Stimulated activated CD8-positive, alpha-beta memory T cell treated with anti-CD3 and anti-CD28 coated beads, Interleukin-12 subunit alpha, Interleukin-12 subunit beta, amount 100 ng/mL, for 1 hour (primary cell): ENCODE data around the gene CCNY.
"Not testable (repeated sequence)": the region's sequence is repeated elsewhere in the genome, so short reads cannot be mapped to it uniquely, and the experiment has no call there.

Experiments
- DNase-seq: peaks from one replicate; pipeline ENCODE4 v3.0.0-alpha.2; 2020; ENCODE audit warnings: low read depth

CCNY gene

DNA sequence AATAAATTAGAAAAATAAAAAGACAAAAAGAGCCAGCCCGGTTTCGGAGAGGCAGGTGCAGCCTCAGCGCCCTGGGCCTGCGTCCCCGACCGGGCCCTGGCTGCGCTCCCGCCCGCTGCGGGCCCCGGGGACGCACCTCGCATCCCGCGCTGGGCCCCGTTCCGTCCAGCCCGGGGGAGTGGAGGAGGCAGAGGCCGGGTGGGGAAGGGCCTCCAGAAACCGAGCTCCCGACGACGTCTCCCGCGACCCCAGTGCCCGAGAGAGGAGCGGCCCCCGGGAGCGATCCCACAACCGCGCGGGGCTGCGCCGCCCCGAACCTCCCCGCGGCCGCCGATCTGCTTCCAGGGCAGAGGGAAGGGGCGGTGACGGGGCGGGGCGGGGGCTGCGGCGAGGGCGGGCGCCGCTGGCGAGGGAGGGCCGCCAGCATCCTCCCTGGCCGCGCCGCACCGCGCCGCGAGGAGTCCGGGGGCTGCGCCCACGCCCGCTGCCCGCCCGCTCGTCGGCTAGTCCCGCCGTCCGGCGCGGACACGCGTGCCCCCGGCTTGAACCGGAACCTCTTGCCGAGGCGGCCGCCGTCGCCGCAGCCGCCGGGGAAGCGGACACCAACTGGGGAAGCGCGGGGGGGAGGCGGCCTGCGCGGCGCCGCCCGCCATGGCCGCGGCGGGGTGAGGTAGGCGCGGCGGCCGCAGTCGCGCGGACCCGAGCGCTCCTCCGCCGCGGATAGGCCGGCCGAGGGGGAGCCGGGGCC, at the start of gene CCNY:
CCNY (plus strand) TSS at position 426 of the 748 bp plus-strand sequence. CDS start 545 bp downstream, outside the sequence.
- DNase-seq = peak; percentile 54

DNA sequence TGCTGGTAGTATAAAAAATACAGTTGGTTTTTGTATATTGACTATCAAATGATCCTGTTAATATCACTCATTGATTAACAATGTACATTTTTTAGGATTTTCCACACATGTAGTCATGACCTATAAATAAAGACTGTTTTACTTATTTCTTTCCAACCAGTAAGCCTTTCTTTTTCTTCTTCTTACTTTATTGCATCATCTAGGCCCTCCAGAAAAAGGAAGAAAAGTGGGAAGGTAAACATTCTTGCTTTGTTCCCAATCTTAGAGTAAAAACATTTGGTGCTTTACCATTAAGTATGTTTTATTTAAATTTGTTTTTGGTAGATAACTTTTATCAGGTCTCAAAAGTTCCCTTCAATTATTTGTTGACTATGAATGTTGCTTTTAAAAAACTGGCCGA, 47.1 kb upstream of the CCNY start:
- DNase-seq = no peak

DNA sequence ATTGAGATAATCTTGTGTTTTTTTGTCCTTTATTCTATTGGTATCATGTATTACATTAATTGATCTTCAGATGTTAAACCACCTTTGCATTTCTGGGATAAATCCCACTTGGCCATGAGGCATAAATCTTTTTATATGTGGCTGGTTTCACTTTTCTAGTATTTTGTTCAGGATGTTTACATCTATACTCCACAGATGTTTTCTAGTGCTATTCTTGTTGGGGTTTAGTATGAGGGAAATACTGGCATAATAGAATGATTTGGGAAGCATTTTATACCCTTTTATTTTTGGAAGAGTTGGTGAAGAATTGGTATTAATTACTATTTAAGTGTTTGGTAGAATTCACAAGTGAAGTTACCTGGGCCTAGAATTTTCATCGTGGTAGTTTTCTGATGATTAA, 41.8 kb upstream of the CCNY start:
- DNase-seq = no peak

DNA sequence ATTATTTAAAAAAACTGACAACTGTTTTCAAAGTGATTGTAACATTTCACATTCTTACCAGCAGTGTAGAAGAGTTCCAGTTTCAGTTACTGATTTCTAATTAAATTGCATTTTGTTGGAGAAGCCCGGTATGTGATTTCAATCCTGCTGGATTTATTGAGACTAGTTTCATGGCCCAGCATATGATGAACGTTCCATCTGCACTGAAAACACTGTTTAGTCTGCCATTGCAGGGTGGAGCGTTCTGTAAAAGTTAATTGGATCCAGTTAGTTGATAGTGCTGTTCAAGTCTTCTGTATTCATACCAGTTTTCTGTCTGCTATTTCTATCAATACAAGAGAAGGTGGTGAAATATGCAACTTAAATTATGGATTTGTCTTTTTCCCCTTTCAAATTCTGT, 37.3 kb upstream of the CCNY start:
- no peak for DNase-seq

DNA sequence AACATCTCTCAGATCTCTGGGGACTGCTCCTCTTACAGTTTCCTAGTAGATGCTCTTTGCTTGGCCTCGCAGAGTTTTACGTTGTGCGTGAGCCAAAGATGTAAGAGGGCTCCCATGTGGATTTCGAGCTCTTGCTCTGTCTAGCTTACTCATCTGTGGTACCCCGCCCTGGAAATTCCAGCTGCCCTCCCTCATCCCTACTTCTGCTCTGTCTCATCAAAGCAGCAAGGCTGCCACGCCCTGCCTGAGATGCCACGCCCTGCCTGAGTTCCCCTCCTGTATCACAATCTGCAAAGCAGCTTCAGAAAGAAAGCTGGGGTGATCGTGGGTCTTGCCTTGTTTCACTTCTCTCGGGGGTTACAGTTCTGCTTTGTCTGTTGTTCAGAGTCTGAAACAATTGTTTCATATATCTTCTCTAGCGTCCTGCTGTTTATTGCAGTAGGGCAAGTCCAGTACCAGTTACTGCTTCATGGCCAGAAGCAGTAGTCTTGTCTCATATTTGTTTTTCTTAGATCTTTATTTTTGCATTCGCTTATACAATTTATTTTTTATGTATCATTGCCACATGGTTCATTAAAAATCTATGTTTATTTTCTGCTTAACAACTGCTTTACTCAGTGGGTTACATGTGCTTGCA, 36.1 kb upstream of the CCNY start:
- DNase-seq = no peak

DNA sequence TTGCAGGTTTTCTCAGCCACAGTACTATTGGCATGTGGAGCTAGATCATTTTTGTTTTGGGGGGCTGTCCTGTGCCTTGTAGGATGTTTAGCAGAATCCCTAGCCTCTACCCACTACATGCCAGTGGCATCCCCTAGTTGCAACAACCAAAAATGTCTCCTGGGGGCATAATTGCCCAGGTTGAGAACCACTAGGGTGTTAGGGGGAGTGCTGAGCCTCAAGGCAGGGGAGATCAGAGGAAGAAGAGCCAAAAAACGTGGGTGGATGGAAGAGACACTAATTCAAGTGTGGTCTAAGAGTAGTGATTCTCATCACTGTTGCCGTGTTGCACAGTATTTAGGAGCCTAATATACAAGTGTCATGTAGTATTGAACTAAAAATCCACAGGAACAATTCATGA, 31.7 kb upstream of the CCNY start:
- DNase-seq = no peak

DNA sequence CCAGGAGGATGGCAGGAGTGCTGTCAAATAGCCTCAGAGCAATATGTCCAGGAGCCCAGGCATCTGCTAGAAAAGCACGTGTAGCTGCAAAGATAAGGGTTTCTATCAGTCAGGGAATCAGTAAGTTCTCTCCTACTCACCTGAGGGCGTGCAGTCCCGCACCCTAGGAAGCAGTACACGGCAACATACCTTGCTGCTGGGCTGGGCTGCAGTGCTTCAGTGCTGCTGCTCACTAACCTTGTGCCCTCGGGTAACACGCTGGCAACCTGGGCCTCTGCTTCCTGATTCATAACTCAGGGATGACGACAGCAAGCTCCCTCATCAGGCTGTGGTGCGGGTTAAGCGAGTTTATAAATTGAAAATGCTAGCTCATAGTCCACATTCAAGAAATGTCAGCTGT, 29.5 kb upstream of the CCNY start:
- DNase-seq = no peak

DNA sequence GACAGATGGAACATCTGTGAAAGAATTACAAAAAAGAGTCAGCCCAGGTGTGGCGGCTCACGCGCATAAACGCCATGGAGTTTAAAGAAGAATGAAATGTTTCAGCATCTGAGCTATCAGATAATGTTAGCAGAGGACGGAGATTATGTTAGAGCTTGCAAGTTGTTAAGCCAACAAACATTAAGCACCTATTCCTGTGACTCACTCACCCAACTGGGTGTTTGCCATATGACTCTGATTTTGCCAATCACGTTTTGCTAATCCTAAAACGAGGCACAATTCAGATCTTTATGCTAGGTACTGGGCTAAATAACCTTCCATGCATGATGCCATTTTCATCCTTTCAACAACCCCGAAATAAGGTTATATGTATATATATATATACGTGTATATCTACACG, 29.0 kb upstream of the CCNY start:
- DNase-seq = no peak

DNA sequence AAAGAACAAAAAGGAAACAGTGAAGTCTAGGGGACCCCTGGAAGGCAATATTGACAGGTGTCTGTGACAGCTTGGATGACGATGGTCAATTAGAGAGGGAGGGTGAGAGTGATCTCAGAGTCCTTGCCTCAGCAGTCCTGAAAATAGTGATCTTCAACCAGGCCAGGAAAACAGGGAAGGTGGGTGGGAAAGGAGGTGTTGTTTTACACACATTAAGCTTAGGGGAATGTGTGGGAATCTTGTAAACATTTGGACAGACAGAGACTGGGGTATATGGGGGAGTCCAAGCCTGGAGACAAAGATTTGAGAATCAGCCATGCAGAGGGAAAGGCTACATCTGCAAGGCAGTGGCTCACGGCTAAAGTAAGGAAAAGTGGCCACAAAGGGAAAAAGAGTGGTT, 27.5 kb upstream of the CCNY start:
- no peak for DNase-seq

DNA sequence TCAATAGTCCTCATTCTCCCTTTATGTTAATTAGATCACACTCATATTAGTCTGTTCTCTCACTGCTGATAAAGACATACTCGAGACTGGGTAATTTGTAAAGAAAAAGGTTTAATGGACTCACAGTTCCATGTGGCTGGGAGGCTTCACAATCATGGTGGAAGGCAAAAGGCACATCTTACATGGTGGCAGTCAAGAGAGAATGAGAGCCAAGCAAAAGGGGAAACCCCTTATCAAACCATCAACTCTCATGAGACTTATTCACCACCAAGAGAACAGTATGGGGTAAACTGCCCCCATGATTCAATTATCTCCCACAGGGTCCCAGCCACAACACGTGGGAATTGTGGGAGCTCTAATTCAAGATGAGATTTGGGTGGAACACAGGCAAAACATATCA, 22.2 kb upstream of the CCNY start:
- not testable (repeated sequence) for DNase-seq

DNA sequence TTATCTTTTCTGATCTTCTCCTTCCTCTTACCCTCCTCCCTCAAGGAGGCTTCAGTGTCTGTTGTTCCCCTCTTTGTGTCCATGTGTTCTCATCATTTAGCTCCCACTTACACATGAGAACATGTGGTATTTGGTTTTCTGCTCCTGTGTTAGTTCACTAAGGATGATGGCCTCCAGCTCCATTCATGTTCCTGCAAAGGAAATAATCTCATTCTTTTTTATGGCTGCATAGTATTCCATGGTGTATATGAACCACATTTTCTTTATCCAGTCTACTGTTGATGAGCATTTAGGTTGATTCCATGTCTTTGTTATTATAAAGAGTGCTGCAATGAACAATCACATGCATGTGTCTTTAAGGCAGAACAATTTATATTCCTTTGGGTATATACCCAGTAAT, 21.1 kb upstream of the CCNY start:
- not testable (repeated sequence) for DNase-seq

DNA sequence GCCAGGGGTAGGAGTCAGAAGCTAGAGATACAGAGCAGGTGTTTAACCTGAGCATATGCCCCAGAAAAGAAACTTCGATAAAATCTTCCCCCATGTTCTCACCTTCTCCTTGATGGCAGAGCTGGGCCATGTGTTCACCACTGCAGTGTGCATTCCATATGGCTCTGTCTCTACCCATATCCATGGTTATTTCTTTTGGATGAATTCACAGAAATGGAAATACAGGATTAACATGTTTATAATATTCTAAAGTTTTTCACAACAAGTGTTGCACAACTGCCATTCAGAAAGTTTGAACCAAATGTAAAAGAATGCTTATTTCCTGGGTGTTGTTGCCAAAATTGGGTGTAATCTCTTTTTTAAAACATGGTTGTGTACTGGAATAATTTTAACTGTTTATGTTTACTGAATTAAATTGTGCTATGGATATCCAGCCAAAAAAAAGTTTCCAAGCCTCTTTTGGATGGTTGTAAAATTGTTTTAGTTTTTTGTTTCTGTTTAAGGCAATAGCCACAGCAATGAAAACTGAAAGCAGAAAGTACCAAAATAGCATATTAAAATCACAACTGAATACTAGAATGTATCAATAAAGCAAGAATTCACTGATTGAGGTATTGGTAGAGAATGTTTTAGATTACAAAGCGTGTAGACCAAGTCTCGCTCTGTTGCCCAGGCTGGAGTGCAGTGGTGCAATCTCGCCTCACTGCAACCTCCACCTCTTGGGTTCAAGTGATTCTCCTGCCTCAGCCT, 19.9 kb upstream of the CCNY start:
- DNase-seq = no peak

DNA sequence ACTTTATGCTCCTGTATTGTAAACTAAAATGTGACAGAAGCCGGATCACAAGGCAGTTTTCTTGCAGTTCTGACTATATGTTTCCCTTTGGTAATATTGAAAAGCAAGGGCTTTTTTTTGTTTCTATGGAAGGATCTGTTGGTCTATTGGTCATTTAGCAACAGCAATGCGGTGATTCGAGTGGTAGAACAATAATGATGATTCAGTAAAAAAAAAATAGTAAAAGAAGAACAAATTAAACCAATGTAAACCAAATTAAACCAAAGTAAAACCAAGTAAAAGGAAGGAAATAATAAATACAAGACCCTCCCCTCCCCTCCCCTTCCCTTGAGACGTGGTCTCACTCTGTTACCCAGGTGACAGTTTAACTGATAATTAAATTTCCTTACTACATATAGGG, 17.8 kb upstream of the CCNY start:
- DNase-seq = no peak

DNA sequence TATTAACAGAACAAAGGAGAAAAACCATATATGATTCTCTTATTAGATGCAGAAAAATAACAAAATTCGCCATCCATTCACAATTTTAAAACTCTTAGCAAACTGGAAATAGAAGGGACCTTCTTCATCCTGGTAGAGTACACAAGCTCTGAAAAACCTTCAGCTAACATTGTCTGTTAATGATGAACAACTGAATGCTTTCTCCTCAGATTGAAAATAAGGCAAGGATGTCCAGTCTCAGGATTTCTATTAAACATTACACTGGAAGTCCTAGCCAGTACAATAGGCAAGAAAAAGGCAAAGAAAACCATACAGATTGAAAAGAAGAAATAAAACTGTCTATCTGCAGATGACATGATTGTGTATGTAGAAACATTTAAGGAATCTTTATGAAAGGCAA, 16.0 kb upstream of the CCNY start:
- DNase-seq = no peak

DNA sequence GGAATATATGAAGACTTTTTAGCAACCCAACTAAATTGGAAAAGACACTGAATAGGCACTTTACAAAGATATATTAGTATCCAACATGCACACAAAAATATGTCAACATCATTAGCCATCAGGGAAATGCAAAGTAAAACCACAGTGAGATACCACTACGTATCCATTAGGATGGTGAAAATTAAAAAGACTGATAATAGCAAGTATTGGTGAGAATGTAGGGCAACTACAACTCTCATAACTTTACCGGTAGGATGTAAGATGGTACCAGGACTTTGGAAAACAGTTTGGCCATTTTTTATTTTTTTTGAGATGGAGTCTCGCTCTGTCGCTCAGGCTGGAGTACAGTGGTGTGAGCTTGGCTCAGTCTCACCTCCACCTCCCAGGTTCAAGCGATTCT, 13.7 kb upstream of the CCNY start:
- DNase-seq = no peak

DNA sequence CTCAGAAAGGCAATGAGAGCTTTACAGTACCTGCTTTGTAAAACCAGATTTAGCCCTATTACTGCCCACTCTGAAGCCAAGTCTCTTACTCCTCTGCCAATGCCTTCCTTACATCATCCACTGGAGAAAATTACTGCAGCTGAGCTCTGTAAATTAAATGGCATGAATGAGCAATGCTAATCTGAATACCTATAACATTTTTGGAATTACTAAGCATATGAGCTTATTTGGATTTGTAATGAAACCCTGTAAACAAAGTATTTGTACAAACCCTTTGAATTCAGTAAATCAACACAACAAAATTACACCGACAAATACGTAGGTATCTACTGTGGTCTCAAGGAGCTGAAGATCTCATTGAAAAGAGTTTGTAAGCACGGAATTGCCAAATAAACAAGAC, 12.1 kb upstream of the CCNY start:
- no peak for DNase-seq

DNA sequence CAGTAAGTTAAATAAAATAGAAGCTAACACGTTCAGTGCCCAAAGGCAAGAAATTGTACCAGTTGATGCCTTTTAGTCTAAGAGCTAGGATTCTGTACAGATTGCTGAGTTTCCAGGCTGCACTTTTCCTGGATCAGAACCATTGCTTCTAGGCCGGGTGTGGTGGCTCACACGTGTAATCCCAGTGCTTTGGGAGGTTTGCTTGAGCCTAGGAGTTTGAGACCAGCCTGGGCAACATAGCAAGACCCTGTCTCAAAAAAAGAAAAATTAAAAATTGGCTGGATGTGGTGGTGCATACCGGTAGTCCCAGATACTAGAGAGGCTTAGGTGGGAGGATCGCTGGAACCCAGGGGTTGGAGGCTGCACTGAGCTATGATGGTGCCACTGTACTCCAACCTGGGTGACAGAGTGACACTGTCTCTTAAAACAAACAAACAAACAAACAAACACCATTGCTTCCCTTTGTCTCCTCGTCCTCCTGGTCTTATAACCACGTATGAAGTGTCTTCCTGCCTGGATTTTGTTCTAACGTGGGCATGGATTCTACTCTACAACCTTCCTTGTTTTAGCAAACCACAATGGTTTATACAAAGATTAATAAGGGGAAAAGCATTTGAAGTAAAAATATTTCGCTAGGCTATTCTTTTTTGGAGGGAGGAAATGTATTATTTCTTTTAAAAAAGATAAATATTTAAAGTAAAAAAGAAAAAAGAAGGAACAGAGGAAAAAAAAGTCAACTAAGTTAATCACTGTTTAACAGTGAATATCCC, 9.7 kb upstream of the CCNY start:
- no peak for DNase-seq

DNA sequence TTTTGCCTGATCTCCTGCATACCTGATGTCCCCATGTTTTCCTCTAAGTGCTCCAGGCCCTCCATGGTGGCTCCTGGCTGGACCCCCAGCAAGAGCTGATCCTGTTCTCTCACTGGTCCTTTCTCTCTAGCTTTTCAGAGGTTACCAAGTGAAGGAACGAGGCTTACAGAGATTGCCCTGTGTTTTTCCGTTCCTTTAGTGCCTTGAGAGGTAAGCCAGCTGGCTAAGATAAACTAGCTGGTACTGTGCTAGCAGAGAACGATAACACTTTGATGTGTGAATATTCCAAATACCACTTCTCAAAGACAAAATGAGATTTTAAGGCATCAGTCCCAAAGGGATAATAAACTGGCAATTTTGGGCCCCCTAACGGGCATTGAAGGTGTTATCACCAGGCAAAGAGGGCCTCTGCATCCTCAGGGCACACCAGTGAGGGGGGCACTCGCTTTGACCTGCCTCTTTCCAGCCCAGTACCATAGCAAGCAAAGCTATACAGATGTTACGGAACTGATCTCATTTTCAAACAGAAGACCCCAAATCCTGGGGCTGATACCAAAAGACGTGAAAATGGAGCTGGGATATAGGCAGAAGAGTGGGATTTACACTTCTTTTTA, 8.4 kb upstream of the CCNY start:
- DNase-seq = no peak

DNA sequence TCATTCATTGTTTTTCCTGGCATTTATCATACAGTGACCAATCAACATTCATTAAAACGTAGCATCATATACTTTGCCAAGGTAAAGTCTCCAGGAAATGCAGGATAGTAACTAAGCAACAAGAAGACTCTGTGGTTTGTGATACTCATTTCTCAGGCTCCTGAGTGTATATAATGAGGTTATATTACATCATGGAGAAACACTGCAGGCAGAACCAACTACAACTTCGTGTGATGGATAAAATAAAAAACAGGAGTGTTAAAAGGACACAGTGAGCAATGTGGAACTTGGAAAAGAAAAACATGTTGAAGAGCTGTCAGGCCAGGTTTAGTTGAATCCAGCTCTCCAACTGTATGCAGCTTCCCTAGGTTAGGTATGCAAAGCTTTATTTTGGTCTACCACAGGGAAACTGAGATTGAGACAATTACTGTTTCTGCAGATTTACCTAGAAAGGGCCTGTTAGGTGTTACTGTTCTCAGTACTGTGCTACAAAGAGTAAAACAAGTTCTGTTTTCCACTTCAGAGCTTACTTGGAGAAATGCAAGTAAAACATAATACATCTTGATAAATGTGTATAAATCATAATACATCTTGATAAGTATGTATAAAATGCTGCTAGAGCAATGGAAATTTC, 7.8 kb upstream of the CCNY start:
- DNase-seq = no peak

DNA sequence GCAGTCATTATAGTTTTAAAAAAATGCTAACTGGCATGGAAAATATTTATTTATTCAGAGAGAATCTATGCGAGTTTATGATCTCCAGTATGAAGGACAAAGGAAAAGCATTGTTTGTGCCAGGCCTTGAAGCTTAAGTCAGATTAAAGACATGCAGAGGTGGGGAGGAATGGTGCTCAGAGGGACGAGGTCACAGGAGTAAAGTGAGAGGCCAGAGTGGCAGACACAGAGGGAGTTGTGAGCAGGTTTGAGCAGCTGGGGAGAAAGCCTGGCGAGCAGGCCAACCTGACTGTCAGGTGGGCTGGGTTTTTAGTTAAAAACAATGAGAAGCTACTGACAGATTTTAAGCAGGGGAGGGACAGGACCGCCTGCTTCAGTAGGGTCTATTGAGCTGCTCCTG, 6.8 kb upstream of the CCNY start:
- no peak for DNase-seq

DNA sequence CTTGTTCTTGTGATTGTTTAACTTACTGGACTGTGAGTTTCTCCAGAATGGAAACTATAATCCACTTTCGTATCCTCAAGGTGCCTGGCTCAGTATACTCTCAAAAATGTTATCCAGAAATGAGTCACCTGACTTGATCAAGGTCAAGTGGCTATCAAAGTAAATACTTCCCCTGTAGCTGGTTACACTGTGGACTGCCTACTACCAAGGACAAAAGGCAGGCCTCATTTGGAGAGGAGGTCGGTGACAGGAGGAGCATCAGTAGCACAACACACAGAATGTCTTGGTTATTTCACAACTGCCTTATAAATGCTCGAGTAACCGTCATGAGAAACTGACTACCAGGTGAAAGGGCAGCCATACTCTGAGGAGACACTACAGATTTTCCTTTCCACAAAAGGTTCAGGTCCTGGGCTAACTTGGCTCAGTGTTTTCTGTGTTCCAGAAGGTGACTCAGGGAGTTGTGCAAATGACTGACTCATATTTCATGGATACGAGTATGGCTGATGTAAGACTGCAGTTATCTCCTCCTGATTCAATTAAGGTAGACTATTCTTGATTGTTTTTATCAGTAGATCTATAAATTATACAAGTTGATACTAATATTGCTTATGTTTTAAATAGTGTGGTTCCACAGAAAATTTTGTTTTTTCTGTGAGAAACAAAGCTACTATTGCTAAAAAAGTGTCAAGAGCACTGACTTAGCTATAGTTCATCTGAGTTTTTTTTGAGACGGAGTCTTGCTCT, 4.2 kb upstream of the CCNY start:
- DNase-seq = no peak
